Gastrocnemius medialis (tissue), 4 donors: ENCODE measurements around the gene TRAPPC3. TPM values are rescaled to one million over a fixed set of nuclear protein-coding genes. Genes with fewer than 3 reads are reported as not detected.

Experiments
- ATAC-seq, 2 donors: fragments of 150-250 bp; one replicate each; pipeline ENCODE4 v1.9.1; 2016
- DNase-seq, 2 donors: peaks; one replicate each; pipeline ENCODE4 v3.0.0-alpha.2; 2019
- H3K27ac ChIP-seq, 4 donors: fragments of 200-600 bp; sonication (generic); 1 replicate in 1 of 4; 2 replicates in 3 of 4; pipeline ENCODE4 v1.5.1; 2016 to 2018; ENCODE audit warnings: mild to moderate bottlenecking in 2 of 4, moderate library complexity in 1 of 4
- H3K27me3 ChIP-seq, 3 donors: fragments of 200-600 bp; sonication (generic) in 2 of 3; 1 replicate in 1 of 3; 2 replicates in 2 of 3; pipeline versions ENCODE4 v1.5.1 to v1.6.0; 2016 to 2019; ENCODE audit warnings: mild to moderate bottlenecking in 1 of 3, moderate library complexity in 1 of 3
- H3K36me3 ChIP-seq, 2 donors: fragments of 200-600 bp; sonication (generic) in 1 of 2; one replicate each; pipeline ENCODE4 v1.5.1; 2017 to 2018
- H3K4me1 ChIP-seq, 2 donors: fragments of 200-600 bp; sonication (generic) in 1 of 2; one replicate each; pipeline ENCODE4 v1.5.1; 2016 to 2017; ENCODE audit warnings: mild to moderate bottlenecking in 2 of 2
- H3K4me3 ChIP-seq, 4 donors: fragments of 200-600 bp; sonication (generic) in 3 of 4; 1 replicate in 1 of 4; 2 replicates in 3 of 4; pipeline ENCODE4 v1.5.1; 2016 to 2019; ENCODE audit warnings: mild to moderate bottlenecking in 2 of 4
- H3K9me3 ChIP-seq, 3 donors: fragments of 200-600 bp; sonication (generic) in 2 of 3; 1 replicate in 1 of 3; 2 replicates in 2 of 3; pipeline ENCODE4 v1.5.1; 2016 to 2019
- POLR2A ChIP-seq, 2 donors: fragments of 450-650 bp; IDR thresholded peaks; one replicate each; pipeline ENCODE4 v1.6.1; 2017; ENCODE audit warnings: antibody characterized with exemption in 2 of 2, mild to moderate bottlenecking in 2 of 2, moderate library complexity in 2 of 2
- in situ Hi-C, 4 donors: fragments of 200-750 bp; cut with MboI; loops; one replicate each; pipeline versions ENCODE4 v1.15.0 to v1.8.0; 2017; ENCODE audit warnings: low sequenced_read_pairs in 4 of 4
- intact Hi-C: fragments of 100-400 bp; cut with DNase I; formaldehyde crosslinking; loops from one replicate; pipeline ENCODE4 v1.15.1; 2023; ENCODE audit warnings: low total_unique reads
- total RNA-seq, 4 donors: library from RNA; depleted of rRNA; stranded (reverse); fragments of >200 nt; gene quantifications; one replicate each; pipeline versions ENCODE4 v1.1.0 to v1.2.3, GENCODE V29; 2016
- TF ChIP-seq, protein P1 (sequence below), 5 experiments: fragments of 450-650 bp in 3 of 5; fragments of 200-600 bp in 2 of 5; sonication (generic) in 2 of 5; IDR thresholded peaks in 4 of 5; conservative IDR thresholded peaks in 1 of 5; 1 replicate in 4 of 5; 2 replicates in 1 of 5; pipeline ENCODE4 v1.5.1; 2016 to 2019; ENCODE audit warnings: antibody characterized with exemption in 5 of 5, mild to moderate bottlenecking in 3 of 5, moderate library complexity in 3 of 5

TRAPPC3 gene
- total RNA-seq, 4 donors from 2014 or later: 57.5 to 72.4 (median 63.5) TPM

DNA sequence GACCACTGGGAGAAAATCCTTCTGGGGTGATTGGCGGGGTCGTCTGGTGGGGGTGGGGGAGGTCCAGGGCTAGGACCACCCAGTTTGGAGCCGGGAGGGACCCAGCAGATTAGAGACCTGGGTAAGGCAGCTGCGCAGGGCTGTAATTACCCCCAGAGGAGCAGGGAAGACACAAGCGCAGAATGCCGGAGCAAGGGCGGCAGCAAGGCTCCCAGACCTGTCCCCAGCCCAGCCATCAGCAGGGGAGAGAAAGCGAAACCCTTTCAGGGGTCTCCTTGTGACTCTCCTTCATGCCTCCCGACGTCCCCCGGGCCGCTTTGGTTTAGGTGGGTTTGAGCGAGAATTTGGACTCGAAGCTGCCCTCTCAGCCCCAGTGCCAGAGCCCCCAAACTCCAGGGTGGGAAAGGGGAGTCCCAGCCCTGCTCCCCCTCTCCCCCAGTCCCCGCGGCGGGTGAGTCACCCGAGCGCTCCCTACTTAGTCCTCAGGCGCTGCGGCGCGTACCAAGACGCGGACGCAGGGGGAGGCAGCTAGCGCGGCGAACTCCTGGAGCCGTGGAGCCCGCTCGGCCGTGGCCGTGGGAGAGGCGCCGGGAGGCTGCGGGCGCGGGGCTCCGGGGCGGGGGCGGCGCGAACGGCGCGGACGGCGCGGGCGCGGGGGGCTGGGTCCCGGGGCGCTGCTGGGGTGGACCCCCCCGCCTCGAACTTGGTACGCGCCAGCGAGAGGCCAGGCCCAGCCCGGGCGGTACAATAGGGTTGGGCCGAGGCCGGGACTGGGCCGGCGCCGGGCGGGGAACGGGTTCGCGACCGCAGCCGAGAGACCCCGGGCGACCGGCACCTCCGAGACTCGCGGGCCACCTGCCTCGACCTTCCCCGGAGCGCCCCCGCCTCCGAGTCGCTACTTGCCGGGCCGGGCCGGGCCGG, 6.4 kb upstream of the TRAPPC3 start, which contains the start of gene MAP7D1:
MAP7D1 (plus strand) TSS at position 753 of the 921 bp plus-strand sequence. CDS start 258 bp downstream, outside the sequence.
- peak within 1 kb of the TSS; percentile 77 to 99 (median 92) for H3K4me3 ChIP-seq
- peaks cover 55 to 63% of the 10 kb centered on the region in 2 donors for H3K4me1 ChIP-seq
- no peaks in the 10 kb centered on the region for H3K9me3 ChIP-seq
- no peaks in the 10 kb centered on the region for H3K36me3 ChIP-seq
- TF ChIP-seq POLR2A (IDR thresholded peaks at IDR 0.05): peak; percentile 95 to 98
- TF ChIP-seq, protein P1, sequence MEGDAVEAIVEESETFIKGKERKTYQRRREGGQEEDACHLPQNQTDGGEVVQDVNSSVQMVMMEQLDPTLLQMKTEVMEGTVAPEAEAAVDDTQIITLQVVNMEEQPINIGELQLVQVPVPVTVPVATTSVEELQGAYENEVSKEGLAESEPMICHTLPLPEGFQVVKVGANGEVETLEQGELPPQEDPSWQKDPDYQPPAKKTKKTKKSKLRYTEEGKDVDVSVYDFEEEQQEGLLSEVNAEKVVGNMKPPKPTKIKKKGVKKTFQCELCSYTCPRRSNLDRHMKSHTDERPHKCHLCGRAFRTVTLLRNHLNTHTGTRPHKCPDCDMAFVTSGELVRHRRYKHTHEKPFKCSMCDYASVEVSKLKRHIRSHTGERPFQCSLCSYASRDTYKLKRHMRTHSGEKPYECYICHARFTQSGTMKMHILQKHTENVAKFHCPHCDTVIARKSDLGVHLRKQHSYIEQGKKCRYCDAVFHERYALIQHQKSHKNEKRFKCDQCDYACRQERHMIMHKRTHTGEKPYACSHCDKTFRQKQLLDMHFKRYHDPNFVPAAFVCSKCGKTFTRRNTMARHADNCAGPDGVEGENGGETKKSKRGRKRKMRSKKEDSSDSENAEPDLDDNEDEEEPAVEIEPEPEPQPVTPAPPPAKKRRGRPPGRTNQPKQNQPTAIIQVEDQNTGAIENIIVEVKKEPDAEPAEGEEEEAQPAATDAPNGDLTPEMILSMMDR (IDR thresholded peaks at IDR 0.05 in 4 of 5, conservative IDR thresholded peaks at IDR 0.05 in 1 of 5): no peak
- peak; percentile 79 to 86 for DNase-seq
- in situ Hi-C loops (loop anchor here in 1 of 4 donors (10.0 kb wide), 1 partner anchor 129 kb away; no protein-coding TSS in a partner anchor), intact Hi-C loops (no loop called here)
- peak; percentile 78 to 81 for ATAC-seq
- H3K27ac ChIP-seq: peak within 1 kb of the TSS; percentile 96 to 100 (median 99)
- no peaks in the 10 kb centered on the region for H3K27me3 ChIP-seq

DNA sequence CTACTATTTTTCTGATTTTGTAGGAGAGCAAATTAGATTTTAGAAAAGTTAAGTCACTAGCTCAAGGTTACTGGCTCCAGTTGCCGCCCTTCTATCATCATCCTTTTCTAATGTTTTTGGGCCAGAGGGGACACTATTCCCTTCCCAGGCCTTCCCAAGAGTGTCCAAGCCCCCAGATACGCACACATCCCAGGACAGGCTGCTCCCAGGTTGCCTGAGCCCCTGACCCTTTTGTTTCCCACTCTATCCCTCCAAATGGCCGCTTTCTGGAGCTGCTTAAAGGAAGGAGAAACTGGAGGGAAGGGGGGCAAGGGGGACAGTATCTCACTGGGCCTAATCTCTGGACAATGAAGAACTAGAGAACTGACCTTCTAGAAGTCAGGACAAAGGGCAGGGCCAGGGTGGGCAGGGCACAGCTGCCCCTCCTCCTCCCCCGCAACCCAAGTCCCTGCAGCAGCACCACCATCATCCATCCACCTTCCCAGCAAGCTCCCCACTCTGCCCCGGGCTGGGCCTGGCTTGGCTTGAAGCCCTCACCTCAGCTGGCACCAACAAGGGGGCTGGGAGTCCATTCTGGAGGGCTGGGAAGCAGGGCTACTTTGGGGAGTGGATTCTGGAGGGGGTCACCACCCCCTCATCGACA, 5.6 kb upstream of the TRAPPC3 start:
- Histone ChIP-seq H3K4me1 (peaks cover 55 to 63% of the 10 kb centered on the region in 2 donors), H3K36me3 (no peaks in the 10 kb centered on the region), H3K27me3 (no peaks in the 10 kb centered on the region), H3K4me3 (peak overlapping the region; percentile 66 to 99 (median 88)), H3K27ac (peak overlapping the region; percentile 96 to 100 (median 99)), H3K9me3 (no peaks in the 10 kb centered on the region)
- in situ Hi-C loops: loop anchor here in 3 of 4 donors (5.0 to 10.0 kb wide), 3 partner anchors 32 to 132 kb away; no protein-coding TSS in a partner anchor
- no peak for TF ChIP-seq POLR2A (IDR thresholded peaks at IDR 0.05)
- TF ChIP-seq, protein P1 (IDR thresholded peaks at IDR 0.05 in 4 of 5, conservative IDR thresholded peaks at IDR 0.05 in 1 of 5): no peak
- DNase-seq (peak in 1 of 2 donors; percentile 72), ATAC-seq (peak in 1 of 2 donors; percentile 7)
- intact Hi-C loops: no loop called here

DNA sequence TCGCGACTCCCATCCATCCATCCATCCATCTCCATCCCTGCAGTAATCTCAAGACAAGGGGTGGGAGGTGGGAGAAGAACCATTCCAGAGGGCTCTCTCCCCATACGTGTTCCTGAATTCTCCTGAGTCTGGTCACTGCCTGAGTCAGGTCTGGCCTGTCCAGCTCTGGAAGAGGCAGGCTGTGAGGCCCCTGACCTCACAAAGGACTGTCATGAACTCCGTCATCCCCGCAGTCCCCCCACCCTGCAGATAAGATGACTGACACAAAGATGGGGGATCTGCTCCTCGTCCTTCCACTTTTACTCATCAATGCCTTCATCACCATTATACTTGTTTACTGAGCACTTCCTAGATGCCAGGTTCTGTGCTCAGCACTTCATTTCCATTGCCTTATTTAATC, 5.0 kb upstream of the TRAPPC3 start:
- in situ Hi-C loops (loop anchor here in 3 of 4 donors (5.0 to 10.0 kb wide), 3 partner anchors 33 to 133 kb away; no protein-coding TSS in a partner anchor), intact Hi-C loops (no loop called here)
- no peaks in the 10 kb centered on the region for H3K9me3 ChIP-seq
- no peak overlapping the region for H3K4me3 ChIP-seq
- no peaks in the 10 kb centered on the region for H3K36me3 ChIP-seq
- no peaks in the 10 kb centered on the region for H3K27me3 ChIP-seq
- TF ChIP-seq POLR2A (IDR thresholded peaks at IDR 0.05): no peak
- TF ChIP-seq, protein P1 (IDR thresholded peaks at IDR 0.05 in 4 of 5, conservative IDR thresholded peaks at IDR 0.05 in 1 of 5): no peak
- ATAC-seq (no peak), DNase-seq (no peak)
- H3K4me1 ChIP-seq: peaks cover 51 to 59% of the 10 kb centered on the region in 2 donors
- H3K27ac ChIP-seq: peak overlapping the region in 3 of 4 donors; percentile 98 to 100 (median 100)

DNA sequence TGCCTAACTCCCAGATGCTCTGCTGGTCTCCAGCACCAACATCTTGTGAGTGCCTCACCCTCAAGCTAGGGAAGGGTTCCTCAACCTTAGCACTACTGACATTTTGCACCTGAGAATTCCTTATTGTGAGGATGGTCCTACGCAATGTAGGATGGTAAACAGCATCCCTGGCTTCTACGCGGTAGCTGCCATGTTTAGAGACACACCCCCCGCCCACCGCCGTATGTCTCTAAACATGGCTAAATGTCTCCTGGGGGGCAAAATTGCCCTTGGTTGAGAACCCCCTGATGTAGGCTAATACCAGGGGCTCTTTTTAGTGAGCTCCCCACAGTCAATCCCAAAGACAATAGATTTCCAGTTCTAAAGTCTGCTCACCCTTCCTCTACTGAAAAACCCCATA, 4.2 kb upstream of the TRAPPC3 start:
- no peak for DNase-seq
- intact Hi-C loops: no loop called here
- Histone ChIP-seq H3K9me3 (no peaks in the 10 kb centered on the region), H3K4me3 (no peak overlapping the region), H3K27me3 (no peaks in the 10 kb centered on the region), H3K36me3 (no peaks in the 10 kb centered on the region), H3K4me1 (peaks cover 47 to 56% of the 10 kb centered on the region in 2 donors), H3K27ac (peak overlapping the region; percentile 90 to 100 (median 98))
- in situ Hi-C loops: loop anchor here in 3 of 4 donors (5.0 to 10.0 kb wide), 3 partner anchors 34 to 134 kb away; no protein-coding TSS in a partner anchor
- no peak for TF ChIP-seq POLR2A (IDR thresholded peaks at IDR 0.05)
- TF ChIP-seq, protein P1 (IDR thresholded peaks at IDR 0.05 in 4 of 5, conservative IDR thresholded peaks at IDR 0.05 in 1 of 5): no peak
- ATAC-seq: no peak
